ENCODE results near the gene CTBP1.

DNA sequence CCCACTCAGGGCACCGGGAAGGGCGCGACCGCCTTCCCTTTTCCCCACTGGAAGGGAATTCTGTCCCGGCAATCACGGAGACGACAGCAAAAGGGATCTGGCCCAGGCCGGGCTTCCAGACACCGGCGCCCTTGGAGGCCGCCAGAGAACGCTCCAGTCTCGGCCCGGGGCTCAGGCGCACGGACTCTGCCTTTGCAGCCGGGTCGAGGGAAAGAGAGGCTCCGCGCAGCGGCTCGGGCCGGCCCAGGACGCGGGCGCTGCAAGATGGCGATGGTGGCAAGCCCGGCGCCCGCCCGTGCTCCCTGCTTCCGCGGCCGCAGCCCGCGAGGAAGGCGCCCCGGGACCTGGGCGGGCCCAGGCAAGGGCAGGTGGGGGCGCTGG, 1.1 kb downstream of the CTBP1 start:
- TF ChIP-seq, protein P1, sequence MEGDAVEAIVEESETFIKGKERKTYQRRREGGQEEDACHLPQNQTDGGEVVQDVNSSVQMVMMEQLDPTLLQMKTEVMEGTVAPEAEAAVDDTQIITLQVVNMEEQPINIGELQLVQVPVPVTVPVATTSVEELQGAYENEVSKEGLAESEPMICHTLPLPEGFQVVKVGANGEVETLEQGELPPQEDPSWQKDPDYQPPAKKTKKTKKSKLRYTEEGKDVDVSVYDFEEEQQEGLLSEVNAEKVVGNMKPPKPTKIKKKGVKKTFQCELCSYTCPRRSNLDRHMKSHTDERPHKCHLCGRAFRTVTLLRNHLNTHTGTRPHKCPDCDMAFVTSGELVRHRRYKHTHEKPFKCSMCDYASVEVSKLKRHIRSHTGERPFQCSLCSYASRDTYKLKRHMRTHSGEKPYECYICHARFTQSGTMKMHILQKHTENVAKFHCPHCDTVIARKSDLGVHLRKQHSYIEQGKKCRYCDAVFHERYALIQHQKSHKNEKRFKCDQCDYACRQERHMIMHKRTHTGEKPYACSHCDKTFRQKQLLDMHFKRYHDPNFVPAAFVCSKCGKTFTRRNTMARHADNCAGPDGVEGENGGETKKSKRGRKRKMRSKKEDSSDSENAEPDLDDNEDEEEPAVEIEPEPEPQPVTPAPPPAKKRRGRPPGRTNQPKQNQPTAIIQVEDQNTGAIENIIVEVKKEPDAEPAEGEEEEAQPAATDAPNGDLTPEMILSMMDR (conservative IDR thresholded peaks at IDR 0.05), result no peak
- no peak for TF ChIP-seq EZH2 (IDR thresholded peaks at IDR 0.05; ENCODE audit: low read depth)
